DOHH2 (cell line): ENCODE data around the gene RPTOR.

ENCODE experiments used
- H3F3A ChIP-seq: fragments of 200-600 bp; sonication (generic), shearing (Covaris generic); 2 replicates; pipeline ENCODE4 v1.6.0; 2016; ENCODE audit warnings: antibody characterized with exemption, mild to moderate bottlenecking; ENCODE audit not compliant: control insufficient read depth, insufficient read depth
- H3K27ac ChIP-seq: fragments of 200-600 bp; sonication (generic); 2 replicates; pipeline ENCODE4 v1.5.1; 2014; ENCODE audit warnings: low read depth, mild to moderate bottlenecking, low read length, moderate library complexity
- H3K27me3 ChIP-seq: fragments of 200-600 bp; sonication (generic); 2 replicates; pipeline ENCODE4 v1.6.1; 2014; ENCODE audit warnings: mild to moderate bottlenecking, low read length, mixed read lengths; ENCODE audit not compliant: control insufficient read depth
- H3K36me3 ChIP-seq: fragments of 200-600 bp; sonication (generic); 2 replicates; pipeline ENCODE4 v1.6.1; 2014; ENCODE audit warnings: mild to moderate bottlenecking, low read length, moderate library complexity, mixed read lengths; ENCODE audit not compliant: control insufficient read depth
- H3K4me1 ChIP-seq: fragments of 200-600 bp; sonication (generic); 2 replicates; pipeline ENCODE4 v1.6.1; 2014; ENCODE audit warnings: mild to moderate bottlenecking, low read length, mixed read lengths; ENCODE audit not compliant: control insufficient read depth
- H3K4me2 ChIP-seq: fragments of 200-600 bp; sonication (generic); 2 replicates; pipeline ENCODE4 v1.6.0; 2014; ENCODE audit warnings: mild to moderate bottlenecking, low read length, moderate library complexity
- H3K4me3 ChIP-seq: fragments of 200-600 bp; sonication (generic); 2 replicates; pipeline ENCODE4 v1.5.1; 2014; ENCODE audit warnings: mild to moderate bottlenecking, low read length, mixed read lengths
- H3K79me2 ChIP-seq: fragments of 200-600 bp; sonication (generic); 2 replicates; pipeline ENCODE4 v1.6.1; 2014; ENCODE audit warnings: mild to moderate bottlenecking, low read length, mixed read lengths; ENCODE audit not compliant: control insufficient read depth
- H3K9me2 ChIP-seq: fragments of 200-600 bp; sonication (generic); replicated peaks from 2 replicates; pipeline ENCODE4 v1.6.1; 2014; ENCODE audit warnings: mild to moderate bottlenecking, low read length, mixed read lengths; ENCODE audit not compliant: control insufficient read depth
- H3K9me3 ChIP-seq: fragments of 200-600 bp; sonication (generic); 2 replicates; pipeline ENCODE4 v1.6.1; 2014; ENCODE audit warnings: antibody characterized with exemption, low read length, mixed read lengths; ENCODE audit not compliant: control insufficient read depth, insufficient read depth
- H4K20me1 ChIP-seq: fragments of 200-600 bp; sonication (generic); 2 replicates; pipeline ENCODE4 v1.6.0; 2014; ENCODE audit warnings: low read depth, mild to moderate bottlenecking, antibody characterized with exemption, low read length, moderate library complexity; ENCODE audit not compliant: control insufficient read depth, insufficient read depth
- EZH2phosphoT487 ChIP-seq: fragments of 200-600 bp; sonication (generic); IDR thresholded peaks from 2 replicates; pipeline ENCODE4 v1.6.1; 2017; ENCODE audit warnings: borderline replicate concordance, mild to moderate bottlenecking, antibody characterized with exemption, low read length, moderate library complexity, mixed read lengths
- TF ChIP-seq, protein P1 (sequence below): fragments of 200-600 bp; sonication (generic); IDR thresholded peaks from one replicate; pipeline ENCODE4 v1.5.1; 2014; ENCODE audit warnings: antibody characterized with exemption, mild to moderate bottlenecking, low read depth, low read length; ENCODE audit not compliant: poor library complexity, severe bottlenecking

The RPTOR gene

DNA sequence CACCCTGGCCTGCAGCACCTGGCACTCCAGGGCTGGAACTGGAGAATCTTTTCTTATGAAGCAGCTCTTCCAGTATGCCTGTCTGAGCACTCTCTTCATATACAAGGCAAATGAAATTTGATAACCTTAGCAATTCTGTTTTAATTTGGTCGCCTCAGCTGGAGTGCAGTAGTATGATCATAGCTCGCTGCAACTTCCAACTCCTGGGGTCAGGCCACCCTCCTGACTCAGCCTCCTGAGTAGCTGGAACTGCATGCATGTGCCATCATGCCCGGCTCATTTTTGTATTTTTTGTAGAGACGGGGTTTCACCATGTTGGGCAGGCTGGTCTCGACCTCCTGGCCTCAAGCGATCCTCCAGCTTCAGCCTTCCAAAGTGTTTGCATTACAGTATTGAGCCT, 306.2 kb downstream of the RPTOR start:
- Histone ChIP-seq H3K4me3 (no peak overlapping the region), H4K20me1 (no peaks in the 10 kb centered on the region), H3K36me3 (peaks cover 14% of the 10 kb centered on the region; the same call in 1 of the 2 replicates), H3F3A (no peaks in the 10 kb centered on the region), H3K4me1 (no peaks in the 10 kb centered on the region), H3K4me2 (no peak overlapping the region), H3K79me2 (no peaks in the 10 kb centered on the region), H3K27me3 (no peaks in the 10 kb centered on the region), H3K27ac (no peak overlapping the region), H3K9me2 (no peaks in the 10 kb centered on the region), H3K9me3 (no peaks in the 10 kb centered on the region)
- TF ChIP-seq, protein P1, sequence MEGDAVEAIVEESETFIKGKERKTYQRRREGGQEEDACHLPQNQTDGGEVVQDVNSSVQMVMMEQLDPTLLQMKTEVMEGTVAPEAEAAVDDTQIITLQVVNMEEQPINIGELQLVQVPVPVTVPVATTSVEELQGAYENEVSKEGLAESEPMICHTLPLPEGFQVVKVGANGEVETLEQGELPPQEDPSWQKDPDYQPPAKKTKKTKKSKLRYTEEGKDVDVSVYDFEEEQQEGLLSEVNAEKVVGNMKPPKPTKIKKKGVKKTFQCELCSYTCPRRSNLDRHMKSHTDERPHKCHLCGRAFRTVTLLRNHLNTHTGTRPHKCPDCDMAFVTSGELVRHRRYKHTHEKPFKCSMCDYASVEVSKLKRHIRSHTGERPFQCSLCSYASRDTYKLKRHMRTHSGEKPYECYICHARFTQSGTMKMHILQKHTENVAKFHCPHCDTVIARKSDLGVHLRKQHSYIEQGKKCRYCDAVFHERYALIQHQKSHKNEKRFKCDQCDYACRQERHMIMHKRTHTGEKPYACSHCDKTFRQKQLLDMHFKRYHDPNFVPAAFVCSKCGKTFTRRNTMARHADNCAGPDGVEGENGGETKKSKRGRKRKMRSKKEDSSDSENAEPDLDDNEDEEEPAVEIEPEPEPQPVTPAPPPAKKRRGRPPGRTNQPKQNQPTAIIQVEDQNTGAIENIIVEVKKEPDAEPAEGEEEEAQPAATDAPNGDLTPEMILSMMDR = no peak
- no peak for TF ChIP-seq EZH2phosphoT487

DNA sequence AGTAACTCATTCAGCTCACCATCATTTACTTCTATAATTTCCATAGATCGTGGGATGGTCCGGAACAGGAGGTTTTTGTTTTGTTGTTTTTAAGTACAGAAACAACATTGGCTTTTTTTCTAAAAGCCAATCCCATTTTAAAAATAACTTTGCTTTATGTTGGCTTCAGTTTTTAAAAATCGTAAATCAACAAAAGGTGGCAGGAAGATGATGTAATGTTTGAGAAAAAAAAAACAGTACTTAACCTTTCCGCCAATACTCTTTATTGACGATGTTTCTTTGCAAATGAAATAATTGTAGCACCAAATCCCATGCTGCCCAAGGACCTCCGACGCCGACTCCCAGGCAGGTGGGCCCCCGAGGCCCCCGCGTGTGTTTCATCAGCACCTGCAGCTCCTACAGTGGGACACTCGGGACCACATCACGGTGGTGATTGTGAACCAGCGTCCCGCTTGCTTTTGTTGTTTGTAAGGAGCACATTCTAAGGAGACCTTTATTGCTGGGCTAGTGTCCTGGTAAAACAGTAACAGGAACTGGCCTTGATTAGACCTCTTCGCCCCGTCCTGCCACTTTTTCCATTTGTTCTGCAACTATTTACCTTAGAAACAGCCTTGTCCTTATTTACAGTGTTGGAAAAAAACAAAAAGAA, 306.8 kb downstream of the RPTOR start:
- Histone ChIP-seq H3K36me3 (peaks cover 13% of the 10 kb centered on the region; the same call in 1 of the 2 replicates), H3F3A (no peaks in the 10 kb centered on the region), H3K4me3 (no peak overlapping the region), H3K27ac (no peak overlapping the region), H3K9me3 (no peaks in the 10 kb centered on the region), H4K20me1 (no peaks in the 10 kb centered on the region), H3K27me3 (no peaks in the 10 kb centered on the region), H3K4me2 (no peak overlapping the region), H3K9me2 (no peaks in the 10 kb centered on the region), H3K79me2 (no peaks in the 10 kb centered on the region), H3K4me1 (no peaks in the 10 kb centered on the region)
- TF ChIP-seq, protein P1 = no peak
- TF ChIP-seq EZH2phosphoT487 = no peak

DNA sequence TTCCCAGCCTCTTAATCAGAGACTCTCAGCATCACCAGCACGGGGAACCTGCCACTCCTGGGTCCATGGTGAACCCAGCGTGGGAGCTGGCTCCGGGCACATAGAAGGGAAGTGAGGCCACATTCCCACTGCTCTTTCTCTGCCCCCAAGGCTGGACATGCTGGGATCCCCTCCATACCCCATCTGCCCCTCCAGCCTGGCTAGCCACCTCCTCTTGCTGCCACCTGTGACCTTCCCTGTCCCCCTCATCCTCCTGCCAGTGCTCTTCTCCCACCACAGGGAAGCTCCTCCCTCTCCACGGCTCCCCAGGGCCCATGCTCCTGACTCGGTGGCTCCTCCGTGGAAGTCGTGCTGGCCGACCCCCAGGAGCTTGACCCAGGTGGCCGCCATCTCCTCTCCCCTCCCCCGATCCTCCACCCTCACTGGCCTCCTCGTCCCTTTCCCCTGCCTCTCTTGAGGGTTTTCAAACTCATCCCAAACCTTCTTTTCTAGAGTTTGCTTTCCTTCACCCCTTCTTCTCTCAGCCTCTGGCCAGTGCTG, 307.9 kb downstream of the RPTOR start:
- H3K9me3 ChIP-seq = no peaks in the 10 kb centered on the region
- peaks cover 4% of the 10 kb centered on the region; the same call in 1 of the 2 replicates for H3K36me3 ChIP-seq

More for the DNA sequence above, 307.9 kb downstream of the RPTOR start:
- Histone ChIP-seq H3K27ac (no peak overlapping the region), H3K9me2 (no peaks in the 10 kb centered on the region), H3K79me2 (no peaks in the 10 kb centered on the region), H4K20me1 (no peaks in the 10 kb centered on the region), H3F3A (no peaks in the 10 kb centered on the region), H3K4me2 (no peak overlapping the region), H3K4me1 (no peaks in the 10 kb centered on the region), H3K27me3 (no peaks in the 10 kb centered on the region), H3K4me3 (no peak overlapping the region)
- TF ChIP-seq, protein P1 = no peak
- TF ChIP-seq EZH2phosphoT487 = no peak
